Endometrial microvascular endothelial cells (primary cell): ENCODE measurements around the gene ITPK1. TPM values are rescaled to one million over a fixed set of nuclear protein-coding genes. Genes with fewer than 3 reads are reported as not detected.
"Not testable (repeated sequence)": the region's sequence is repeated elsewhere in the genome, so short reads cannot be mapped to it uniquely, and the experiment has no call there.

Source experiments
- in situ Hi-C: cut with HindIII; loops from 2 replicates; pipeline ENCODE4 v1.10.0; 2017; ENCODE audit warnings: low sequenced_read_pairs, low pct_unique_long_range_greater_than_20kb; ENCODE audit errors: inconsistent ontology term
- total RNA-seq: library from RNA; depleted of rRNA; stranded (reverse); fragments of >200 nt; gene quantifications from one replicate; pipeline ENCODE4 v1.2.3, GENCODE V29; 2015; ENCODE audit errors: inconsistent ontology term

The ITPK1 gene
- total RNA-seq: 37.0 TPM

DNA sequence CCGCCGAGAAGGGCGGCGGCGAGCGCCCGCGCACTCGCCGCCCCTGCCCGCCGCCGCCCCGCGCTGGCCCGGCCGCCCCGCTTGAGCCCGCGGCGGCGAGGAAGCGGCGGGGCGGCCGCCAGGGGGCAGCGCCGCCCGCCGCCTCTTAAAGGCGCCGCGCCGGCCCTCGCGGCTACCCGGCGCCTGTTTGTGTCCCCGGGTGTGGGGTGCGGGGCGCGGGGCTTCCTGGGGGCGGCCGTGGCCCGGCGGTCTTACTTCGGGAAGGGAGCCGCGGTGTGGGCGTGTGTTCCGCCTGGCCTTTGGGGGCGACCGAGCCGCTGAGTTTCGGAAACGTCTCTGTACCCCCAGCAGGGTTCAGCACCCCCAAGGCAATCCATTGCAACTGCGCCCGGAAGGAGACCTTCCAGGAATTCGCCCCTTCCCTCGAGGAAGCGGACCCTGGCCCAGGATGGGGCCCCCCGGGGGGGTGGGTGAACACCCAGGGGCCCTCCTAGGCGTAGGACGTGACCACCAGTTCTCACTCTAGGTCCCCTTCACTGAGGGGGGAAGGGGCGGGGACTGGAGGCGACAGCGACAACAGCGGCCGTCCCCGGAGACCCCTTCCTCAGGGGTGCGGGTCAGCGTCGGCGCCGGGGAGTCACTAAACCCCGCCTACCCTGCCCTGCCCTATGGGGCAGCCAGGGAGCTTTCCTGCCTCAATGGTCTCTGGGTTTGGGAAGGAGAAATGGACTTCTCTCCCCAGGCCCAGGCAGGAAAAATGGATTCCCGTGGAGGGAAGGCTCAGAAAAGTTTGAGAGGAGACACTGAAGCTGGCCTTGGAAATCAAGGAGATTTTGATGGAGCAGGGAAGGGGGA, at the start of gene ITPK1:
Gene ITPK1, minus strand, starts transcription at position 105 of the 855 bp plus-strand sequence. CDS start 762 bp downstream, outside the sequence.
- in situ Hi-C loops: loop anchor here (10.0 kb wide), 1 partner anchor 151 kb away; no protein-coding TSS in a partner anchor

DNA sequence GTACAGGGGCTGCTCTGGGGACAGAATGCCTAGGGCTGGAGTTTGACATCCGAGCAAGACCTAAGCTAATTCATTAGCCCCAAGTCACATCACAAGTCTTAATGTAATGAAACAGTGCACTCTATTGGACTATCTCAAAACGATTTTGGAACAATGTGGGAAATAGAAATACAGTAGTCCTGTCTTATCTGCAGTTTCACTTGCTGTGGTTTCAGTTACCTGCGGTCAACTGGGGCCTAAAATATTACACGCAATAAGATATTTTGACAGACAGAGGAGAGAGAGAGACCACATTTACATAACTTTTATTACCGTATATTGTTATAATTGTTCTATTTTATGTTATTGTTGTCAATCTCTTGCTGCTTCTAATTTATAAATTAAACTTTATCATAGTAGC, 47.8 kb upstream of the ITPK1 start:
- in situ Hi-C loops: no loop called here

DNA sequence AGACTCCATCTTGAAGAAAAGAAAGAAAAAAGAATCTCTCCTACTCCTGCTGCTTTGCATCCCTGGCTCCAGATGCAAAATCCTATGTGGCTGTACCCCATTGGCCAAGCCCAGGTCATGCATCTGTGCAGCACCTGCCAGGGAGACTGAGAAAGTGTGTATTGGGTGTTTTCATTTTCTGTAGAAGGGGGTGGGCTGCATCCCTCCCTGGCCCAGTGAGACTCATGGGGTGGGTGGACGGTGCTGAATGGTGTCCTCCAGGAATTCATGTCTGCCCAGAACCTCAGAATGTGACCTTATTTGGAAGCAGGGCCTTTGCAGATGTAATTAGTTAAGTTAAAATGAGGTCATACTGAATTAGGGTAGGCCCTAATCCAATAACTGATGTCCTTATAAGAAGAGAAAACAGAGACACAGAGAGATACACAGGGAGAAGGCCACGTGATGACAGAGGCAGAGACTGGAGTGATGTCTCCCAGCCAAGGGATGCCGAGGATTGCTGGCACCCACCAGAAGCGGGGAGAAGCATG, 45.8 kb upstream of the ITPK1 start:
- in situ Hi-C loops: no loop called here

DNA sequence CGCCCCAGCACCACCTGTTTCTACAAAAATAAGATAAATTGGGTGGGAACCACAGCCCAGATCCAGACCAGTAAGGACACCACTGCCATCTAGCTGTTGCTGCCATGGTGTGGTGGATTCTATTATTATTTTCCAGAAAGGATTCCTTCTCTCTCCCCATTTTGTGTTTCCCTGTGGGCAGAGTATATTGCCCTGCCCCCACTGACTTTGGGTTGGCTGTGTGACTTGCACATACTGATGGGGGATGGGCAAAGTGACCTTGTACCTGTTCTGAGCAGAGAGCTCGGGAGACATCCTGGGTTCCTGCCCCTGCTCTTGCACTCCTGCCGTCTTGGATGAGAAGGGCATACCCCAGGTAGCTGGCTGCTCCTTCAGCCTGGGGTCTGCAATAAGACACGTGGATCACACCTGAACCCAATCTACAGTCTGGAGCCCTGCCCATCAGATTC, 44.7 kb upstream of the ITPK1 start:
- in situ Hi-C loops: no loop called here

DNA sequence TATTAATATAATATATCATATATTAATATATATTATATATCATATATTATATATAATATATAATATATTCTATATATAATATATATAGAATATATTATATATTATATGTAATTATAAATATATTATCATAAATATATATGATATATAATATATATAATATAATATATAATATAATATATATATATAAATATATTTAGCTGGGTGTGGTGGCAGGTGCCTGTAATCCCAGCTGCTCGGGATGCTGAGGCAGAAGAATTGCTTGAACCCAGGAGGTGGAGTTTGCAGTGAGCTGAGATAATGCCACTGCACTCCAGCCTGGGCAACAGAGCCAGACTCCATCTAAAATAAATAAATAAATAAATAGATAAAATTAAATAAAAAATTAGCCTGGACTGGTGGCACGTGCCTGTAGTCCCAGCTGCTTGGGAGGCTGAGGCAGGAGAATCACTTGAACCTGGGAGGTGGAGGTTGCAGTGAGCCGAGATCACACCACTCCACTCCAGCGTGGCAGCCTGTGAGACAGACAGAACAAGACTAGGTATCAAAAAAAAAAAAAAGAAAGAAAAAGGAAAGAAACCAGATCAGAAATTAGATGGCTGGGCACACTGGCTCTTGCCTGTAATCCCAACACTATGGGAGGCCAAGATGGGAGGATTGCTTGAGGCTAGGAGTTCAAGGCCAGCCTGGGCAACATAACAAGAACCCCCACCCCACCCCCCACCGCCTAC, 44.1 kb upstream of the ITPK1 start:
- in situ Hi-C loops: not testable (repeated sequence)

DNA sequence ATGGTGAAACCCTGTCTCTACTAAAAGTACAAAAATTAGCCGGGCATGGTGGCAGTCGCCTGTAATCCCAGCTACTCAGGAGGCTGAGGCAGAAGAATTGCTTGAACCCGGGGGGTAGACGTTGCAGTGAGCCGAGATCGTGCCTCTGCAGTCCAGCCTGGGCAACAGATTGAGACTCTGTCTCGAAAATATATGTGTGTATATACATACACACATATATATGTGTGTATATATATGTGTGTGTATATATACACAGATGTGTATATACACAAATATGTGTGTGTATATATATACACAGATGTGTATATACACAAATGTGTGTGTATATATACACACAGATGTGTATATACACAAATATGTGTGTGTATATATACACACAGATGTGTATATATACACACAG, 42.6 kb upstream of the ITPK1 start:
- in situ Hi-C loops: not testable (repeated sequence)

DNA sequence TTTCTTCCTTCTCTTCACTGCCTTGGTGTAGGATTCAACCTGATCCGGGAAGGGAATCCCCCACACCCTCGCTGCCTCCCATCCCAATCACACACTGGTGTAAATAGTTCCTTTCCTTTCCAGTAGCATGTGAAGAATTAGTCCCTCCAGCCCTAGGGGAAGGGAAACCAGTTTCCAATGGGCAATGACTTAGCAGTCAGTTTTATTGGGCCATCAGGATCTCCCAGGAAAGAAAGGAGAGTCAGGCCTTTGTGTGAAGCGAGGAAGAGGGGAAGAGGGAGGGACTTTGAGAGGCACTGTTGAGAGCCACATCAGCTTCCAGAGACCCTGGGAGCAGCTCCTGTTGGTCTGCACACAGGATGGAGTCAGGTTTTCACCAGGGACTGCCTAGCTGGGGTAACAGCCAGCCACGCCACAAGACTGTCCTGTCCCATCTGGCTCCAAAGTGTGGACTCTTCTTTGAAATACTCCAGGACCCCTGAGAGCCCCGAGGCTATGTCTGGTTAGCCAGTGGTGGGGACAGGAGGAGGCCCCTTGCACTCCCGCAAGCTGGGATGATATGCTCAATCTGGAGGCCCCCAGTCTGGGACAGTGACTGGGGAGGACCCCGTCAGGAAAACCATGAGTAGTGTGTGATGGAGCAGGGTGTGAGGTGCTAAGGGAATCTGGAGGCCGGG, 41.1 kb upstream of the ITPK1 start:
- in situ Hi-C loops: no loop called here

DNA sequence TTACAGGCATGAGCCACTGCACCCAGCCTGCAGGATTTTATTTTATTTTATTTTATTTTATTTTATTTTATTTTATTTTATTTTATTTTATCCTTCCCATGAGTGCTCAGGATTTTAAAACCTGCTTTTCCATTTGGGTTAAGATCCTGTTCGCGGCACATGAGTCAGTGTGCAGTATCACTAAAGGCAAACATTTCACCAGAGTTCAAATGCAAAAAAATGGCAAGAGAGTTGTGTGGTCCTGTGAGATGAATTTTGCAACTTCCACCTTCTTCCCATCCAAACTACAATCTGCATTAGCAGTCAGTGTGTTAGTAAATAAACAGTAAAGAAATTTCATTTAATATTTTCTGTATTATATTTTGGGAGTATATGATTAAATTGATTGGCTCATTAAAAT, 39.9 kb upstream of the ITPK1 start:
- in situ Hi-C loops: no loop called here

DNA sequence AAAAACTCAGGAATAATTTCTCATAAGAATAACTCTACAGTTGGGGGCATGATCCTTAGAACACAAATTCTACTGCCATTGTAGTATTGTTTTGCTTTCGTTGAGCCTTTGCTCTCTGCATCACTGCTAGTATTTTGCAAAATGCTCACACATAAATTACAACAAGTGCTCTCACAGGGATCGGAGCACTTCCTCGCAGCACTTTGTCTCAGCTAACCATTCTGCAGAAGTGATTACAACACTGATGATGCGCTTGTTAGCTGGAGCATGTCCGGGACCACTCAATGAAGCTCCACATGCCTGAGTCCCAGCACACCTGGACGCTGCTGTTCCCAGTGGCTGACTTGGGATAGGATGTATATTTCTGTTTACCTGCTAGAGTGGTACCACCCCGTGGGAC, 37.4 kb upstream of the ITPK1 start:
- in situ Hi-C loops: no loop called here

DNA sequence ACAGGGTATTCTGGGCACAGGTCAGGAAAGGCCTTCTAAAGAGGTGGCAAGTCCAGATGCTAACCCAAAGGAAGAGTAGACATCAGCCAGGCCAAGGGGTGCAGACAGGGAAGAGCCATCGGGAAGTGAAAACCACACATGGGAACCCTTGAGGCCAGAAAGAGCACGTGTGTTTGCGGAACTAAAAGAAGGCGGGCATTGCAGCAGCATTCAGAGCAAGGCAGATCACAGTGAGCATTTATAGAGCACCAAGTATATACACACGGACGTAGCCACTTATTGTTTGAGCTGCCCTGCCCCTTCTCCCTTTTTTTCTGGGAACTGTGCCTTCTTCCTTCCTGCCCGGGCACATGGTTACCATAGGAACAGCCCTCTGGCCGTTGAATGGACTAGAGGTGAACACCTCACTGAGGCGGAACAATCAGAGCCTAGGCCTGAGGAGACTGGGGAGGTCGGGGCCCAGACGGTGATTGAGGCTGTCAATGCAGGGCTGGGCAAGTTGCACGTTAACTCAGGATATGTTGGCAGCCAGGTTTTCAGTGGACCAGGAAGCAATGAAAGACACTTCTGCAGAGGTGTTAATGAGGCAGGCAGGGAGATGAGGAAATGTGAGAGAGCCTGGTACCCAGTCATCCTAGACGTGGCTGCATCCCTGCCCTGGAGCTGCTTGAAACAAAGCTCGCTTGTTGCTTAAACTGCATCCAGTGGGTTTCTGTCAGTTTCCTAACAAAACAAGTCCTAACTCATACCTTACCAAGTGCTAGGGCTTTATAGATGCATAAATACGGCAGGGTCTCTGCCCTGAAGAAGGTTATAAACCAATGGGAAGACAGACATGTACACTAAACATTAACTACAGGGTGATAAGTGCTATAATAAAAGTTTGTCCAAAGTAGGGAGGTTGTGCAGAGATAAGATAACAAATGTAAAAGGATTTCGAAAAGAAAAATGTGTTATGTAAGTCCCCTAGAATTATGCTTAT, 34.8 kb upstream of the ITPK1 start:
- in situ Hi-C loops: no loop called here

DNA sequence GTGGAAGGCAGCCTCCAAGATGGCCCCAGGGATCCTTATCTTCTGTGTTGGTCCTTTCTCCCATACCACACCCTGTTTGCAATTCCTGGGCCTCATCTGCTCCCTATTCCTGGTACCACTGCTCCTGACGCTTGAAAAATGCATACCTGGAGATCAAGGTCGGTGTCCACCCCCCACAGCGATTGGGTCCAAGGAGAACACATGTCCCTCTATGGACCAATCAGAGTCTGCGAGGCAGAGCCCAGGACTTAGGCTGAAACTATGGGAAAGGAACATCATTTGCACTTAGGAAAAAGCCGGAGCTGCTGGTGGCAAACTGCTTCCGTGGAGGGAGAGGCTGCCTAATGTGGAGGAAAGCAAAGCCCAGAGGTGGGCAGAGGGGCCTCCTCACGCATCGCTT, 33.3 kb upstream of the ITPK1 start:
- in situ Hi-C loops: no loop called here

DNA sequence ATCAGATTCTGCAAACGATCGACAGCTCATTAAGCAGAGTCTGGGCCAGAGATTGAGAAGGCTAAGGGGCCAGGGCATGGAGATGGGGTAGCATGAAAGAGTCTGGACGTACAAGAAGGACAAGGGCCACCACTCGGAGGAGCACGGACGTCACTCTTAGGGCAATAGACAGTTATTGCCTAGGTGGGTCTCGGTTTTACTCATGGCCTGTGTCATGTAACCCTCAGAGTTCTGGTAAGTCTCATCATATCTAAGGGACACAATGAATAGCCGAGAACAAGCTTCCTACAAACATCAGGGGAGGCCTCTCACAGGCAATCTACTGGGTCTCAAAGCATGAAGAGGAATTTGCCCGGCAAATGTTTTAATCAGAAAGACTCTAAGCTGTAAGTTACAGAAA, 30.4 kb upstream of the ITPK1 start:
- in situ Hi-C loops: no loop called here

DNA sequence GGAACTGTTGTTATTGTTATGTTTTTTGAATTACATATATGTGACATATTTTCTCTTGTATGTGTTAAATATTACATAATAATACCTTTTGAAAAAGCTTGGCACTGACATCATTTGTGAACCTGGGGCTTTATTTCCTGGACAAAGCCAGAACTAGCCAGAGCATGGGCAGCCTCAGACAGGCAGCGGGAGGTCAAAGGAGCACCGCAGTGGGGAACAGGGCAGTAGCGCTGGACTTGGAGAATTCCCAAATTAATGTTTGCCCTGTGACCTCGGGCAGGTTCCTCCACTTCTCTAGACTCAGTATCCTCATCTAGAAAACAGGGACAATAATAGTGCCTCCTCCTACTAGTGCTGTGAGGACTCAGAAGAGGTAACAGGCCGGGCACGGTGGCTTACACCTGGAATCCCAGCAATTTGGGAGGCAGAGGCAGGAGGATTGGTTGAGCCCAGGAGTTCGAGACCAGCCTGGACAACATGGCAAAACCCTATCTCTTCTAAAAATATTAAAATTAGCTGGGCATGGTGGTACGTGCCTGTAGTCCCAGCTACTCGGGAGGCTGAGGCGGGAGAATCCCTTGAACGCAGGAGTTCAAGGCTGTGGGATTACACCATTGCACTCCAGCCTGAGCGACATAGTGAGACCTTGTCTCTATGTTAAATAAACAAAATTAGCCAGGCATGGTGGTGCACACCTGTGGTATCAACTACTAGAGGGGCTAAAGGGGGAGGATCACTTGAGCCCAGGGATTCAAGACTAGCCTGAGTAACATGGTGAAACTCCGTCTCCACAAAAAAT, 27.3 kb upstream of the ITPK1 start:
- in situ Hi-C loops: no loop called here

DNA sequence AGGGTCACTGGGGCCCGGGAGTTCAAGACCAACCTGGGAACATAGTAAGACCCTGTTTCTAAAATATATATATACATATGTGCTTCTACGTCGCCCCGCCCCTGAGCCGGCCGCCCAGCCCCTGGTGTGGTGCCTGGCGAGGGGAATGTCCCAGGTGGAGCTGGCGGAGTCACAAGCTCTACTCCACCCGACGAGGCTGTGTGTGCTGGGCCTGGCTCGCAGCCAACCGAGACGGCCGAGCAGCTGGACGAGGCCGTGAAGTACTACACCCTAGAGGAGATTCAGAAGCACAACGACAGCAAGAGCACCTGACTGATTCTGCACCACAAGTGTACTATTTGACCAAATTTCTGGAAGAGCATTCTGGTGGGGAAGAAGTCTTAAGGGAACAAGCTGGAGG, 22.1 kb upstream of the ITPK1 start:
- in situ Hi-C loops: no loop called here

DNA sequence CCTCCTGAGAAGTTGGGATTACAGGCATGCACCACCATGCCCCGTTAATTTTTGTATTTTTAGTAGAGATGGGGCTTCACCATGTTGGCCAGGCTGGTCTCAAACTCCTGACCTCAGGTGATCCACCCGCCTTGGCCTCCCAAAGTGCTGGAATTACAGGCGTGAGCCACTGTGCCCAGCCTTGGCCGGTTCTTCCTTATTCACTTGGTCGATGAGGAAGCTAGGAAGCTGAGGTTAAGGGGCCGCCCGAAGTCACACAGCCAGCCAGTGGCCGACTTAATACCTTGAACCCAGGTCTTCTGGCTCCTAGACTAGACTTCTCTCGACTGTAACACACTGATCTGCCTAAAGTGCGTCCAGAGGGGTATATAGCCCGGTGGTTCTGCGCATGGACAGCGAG, 20.8 kb upstream of the ITPK1 start:
- in situ Hi-C loops: not testable (repeated sequence)

DNA sequence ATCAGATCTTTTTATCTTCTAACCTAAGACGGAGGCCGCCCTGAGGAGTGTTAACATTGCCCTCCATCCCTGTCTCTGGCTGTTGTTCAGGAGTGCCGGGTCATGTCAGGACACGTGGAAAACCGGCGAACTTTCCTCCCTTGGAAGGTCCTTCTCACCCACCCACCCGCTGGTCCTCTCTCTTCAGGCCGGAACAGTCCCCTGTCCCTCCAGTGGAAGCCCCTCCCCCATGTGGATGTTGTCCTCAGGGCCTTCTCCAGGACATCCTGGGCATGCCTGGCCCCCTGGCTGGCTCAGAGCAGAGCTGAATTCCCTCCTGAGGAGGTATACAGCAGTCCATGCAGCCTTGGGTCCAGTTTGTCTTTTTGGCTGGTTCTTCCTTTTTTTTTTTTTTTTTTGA, 20.3 kb upstream of the ITPK1 start:
- in situ Hi-C loops: no loop called here

DNA sequence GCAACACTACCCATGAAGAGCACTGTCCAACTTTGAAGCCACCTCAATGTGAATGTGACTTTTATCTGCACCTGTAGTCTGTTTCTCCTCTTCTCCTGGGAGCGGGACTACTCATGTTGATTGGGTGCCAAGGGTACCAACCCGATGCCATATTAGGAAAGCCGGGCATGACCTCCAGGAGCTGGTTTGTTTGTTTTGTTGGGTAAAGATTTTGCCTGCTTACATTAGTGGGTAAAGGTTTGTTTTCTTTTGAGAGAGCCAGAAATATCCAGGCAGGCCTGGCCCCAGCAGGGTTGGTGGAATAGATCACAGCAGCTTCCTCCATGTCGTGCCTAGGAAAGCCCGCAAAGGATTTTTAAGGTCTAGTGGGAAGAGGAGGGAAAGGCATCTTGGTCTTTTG, 19.7 kb upstream of the ITPK1 start:
- in situ Hi-C loops: no loop called here

DNA sequence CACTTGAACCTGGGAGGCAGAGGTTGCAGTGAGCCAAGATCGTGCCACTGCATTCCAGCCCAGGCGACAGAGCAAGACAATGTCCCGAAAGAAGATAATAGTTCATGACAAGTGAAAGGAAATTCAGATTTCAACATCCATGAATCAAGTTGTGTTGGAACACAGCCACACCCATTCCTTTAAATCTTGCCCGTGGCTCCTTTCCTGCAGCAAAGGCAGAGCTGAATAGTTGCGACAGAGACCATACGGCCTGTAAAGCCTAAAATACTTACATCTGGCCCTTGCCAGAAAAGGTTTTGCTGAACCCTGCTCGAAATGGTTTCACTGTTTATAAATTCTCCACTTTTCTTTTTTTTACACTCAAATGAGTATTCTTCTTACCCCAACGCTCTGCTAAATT, 17.7 kb upstream of the ITPK1 start:
- in situ Hi-C loops: no loop called here
